HG03045 (cell line): ENCODE data around the gene JADE2.

ENCODE experiments used
- ATAC-seq: cut with Tn5 transposase; IDR thresholded peaks from one replicate; pipeline ENCODE4 v1.9.1; 2021; ENCODE audit warnings: mild to moderate bottlenecking, moderate library complexity; ENCODE audit not compliant: unreplicated experiment

The JADE2 gene

GRCh38 chr5:134568337-134568700 lies 42.8 kb downstream of the JADE2 start:
- ATAC-seq, result no peak

- ATAC-seq, result no peak
Observed at GRCh38 chr5:134568761-134569695, 43.6 kb downstream of the JADE2 start.

GRCh38 chr5:134569758-134570364 lies 44.4 kb downstream of the JADE2 start:
- ATAC-seq, result no peak

- ATAC-seq, result no peak
Observed at GRCh38 chr5:134570365-134570758, 44.9 kb downstream of the JADE2 start.

- no peak for ATAC-seq
Observed at GRCh38 chr5:134570886-134571285, 45.4 kb downstream of the JADE2 start.

- no peak for ATAC-seq
Observed at GRCh38 chr5:134571693-134572405, 46.4 kb downstream of the JADE2 start.

GRCh38 chr5:134572811-134573210 lies 47.3 kb downstream of the JADE2 start:
- ATAC-seq, result no peak

GRCh38 chr5:134574521-134574920 lies 49.1 kb downstream of the JADE2 start:
- ATAC-seq, result no peak

GRCh38 chr5:134575316-134575715 lies 49.8 kb downstream of the JADE2 start:
- ATAC-seq, result no peak

GRCh38 chr5:134576386-134577021 lies 51.0 kb downstream of the JADE2 start:
- no peak for ATAC-seq

GRCh38 chr5:134577022-134577795 lies 51.7 kb downstream of the JADE2 start:
- ATAC-seq, result no peak

- ATAC-seq, result no peak
Observed at GRCh38 chr5:134577796-134578577, 52.5 kb downstream of the JADE2 start.

- ATAC-seq, result no peak
Observed at GRCh38 chr5:134578578-134579283, 53.3 kb downstream of the JADE2 start.

- no peak for ATAC-seq
Observed at GRCh38 chr5:134579284-134579771, 53.9 kb downstream of the JADE2 start.

- ATAC-seq, result no peak
Observed at GRCh38 chr5:134580001-134580460, 54.6 kb downstream of the JADE2 start.

- ATAC-seq, result no peak
Observed at GRCh38 chr5:134581241-134581981, 55.9 kb downstream of the JADE2 start.

GRCh38 chr5:134582281-134582680 lies 56.8 kb downstream of the JADE2 start:
- no peak for ATAC-seq

GRCh38 chr5:134582941-134583340 lies 57.5 kb downstream of the JADE2 start:
- ATAC-seq, result no peak
